ENCODE measurements around the gene COX7A1.

Gene COX7A1

GRCh38 chr19:36111200-36111539 lies 41.1 kb downstream of the COX7A1 start:
- no peak for DNase-seq

GRCh38 chr19:36110487-36111199 lies 41.6 kb downstream of the COX7A1 start, which contains the start of gene OVOL3:
Gene OVOL3 (plus strand): TSS chr19:36111143. CDS start chr19:36111203, 60 bp downstream.
- DNase-seq = no peak

GRCh38 chr19:36108684-36109083 lies 43.6 kb downstream of the COX7A1 start:
- DNase-seq = no peak

- DNase-seq = no peak
Observed at GRCh38 chr19:36106991-36107390, 45.3 kb downstream of the COX7A1 start.

- no peak for DNase-seq
Observed at GRCh38 chr19:36106441-36106840, 45.8 kb downstream of the COX7A1 start.

GRCh38 chr19:36103842-36104552 lies 48.2 kb downstream of the COX7A1 start:
- no peak for DNase-seq

GRCh38 chr19:36103040-36103626 lies 49.1 kb downstream of the COX7A1 start:
- DNase-seq = no peak

- DNase-seq = no peak
Observed at GRCh38 chr19:36101550-36102327, 50.5 kb downstream of the COX7A1 start.
